SK-N-SH (cell line): ENCODE measurements around the gene GAL3ST3. TPM values are rescaled to one million over a fixed set of nuclear protein-coding genes. Genes with fewer than 3 reads are reported as not detected.
A peak's percentile ranks its signal among the peaks of the same experiment; 100 is the strongest.
"Not testable (repeated sequence)": the region's sequence is repeated elsewhere in the genome, so short reads cannot be mapped to it uniquely, and the experiment has no call there.

Experiments used
- CTCF ChIA-PET: fragments of 300-600, 350-600 bp; formaldehyde crosslinking; extraction: SDS; loops from one replicate; lab custom pipeline; 2021; lab: Yijun Ruan, JAX
- POLR2A ChIA-PET: fragments of 350-600 bp; sonication (Branson Sonifier 250); formaldehyde crosslinking; extraction: SDS; loops from one replicate; lab custom pipeline; 2020; ENCODE audit warnings: antibody characterized with exemption, inconsistent platforms; lab: Yijun Ruan, JAX
- DNase-seq: peaks from one replicate; pipeline ENCODE4 v3.0.0; 2012
- H2AFZ ChIP-seq: fragments of 200-600 bp; sonication (generic); 2 replicates; pipeline ENCODE4 v1.8.1; 2016; ENCODE audit warnings: antibody characterized with exemption, mild to moderate bottlenecking, low read depth
- H3F3A ChIP-seq: fragments of 200-600 bp; sonication (generic); replicated peaks from 2 replicates; pipeline ENCODE3; 2016; ENCODE audit warnings: antibody characterized with exemption, mild to moderate bottlenecking; ENCODE audit not compliant: insufficient read depth
- H3K27ac ChIP-seq, 2 experiments: fragments of 200-500 bp in 1 of 2; fragments of 200-600 bp in 1 of 2; sonication (Bioruptor generic) in 1 of 2; sonication (generic), shearing (Covaris generic) in 1 of 2; 2 replicates each; pipeline versions ENCODE4 v1.5.1 to v1.6.1; 2014 to 2016; ENCODE audit warnings: low read depth in 2 of 2, inconsistent platforms in 1 of 2, low read length in 1 of 2, mild to moderate bottlenecking in 1 of 2, mixed read lengths in 1 of 2
- H3K27me3 ChIP-seq: fragments of 200-600 bp; sonication (generic), shearing (Covaris generic); 2 replicates; pipeline ENCODE4 v1.6.1; 2016; ENCODE audit warnings: mixed run types; ENCODE audit not compliant: insufficient read depth
- H3K36me3 ChIP-seq, 2 experiments: fragments of 200-500 bp in 1 of 2; fragments of 200-600 bp in 1 of 2; sonication (Bioruptor generic) in 1 of 2; sonication (generic) in 1 of 2; replicated peaks in 1 of 2; 2 replicates each; pipeline versions ENCODE3 to v1.5.1; 2014 to 2016; ENCODE audit warnings: low read length in 1 of 2, mild to moderate bottlenecking in 1 of 2; ENCODE audit not compliant: insufficient read depth in 2 of 2, control insufficient read depth in 1 of 2
- H3K4me1 ChIP-seq, 2 experiments: fragments of 200-500 bp in 1 of 2; fragments of 200-600 bp in 1 of 2; sonication (Bioruptor generic) in 1 of 2; sonication (generic), shearing (Covaris generic) in 1 of 2; 2 replicates each; pipeline versions ENCODE4 v1.5.1 to v1.6.1; 2014 to 2016; ENCODE audit warnings: low read depth in 1 of 2, low read length in 1 of 2, mixed run types in 1 of 2; ENCODE audit not compliant: insufficient read depth in 2 of 2, control insufficient read depth in 1 of 2
- H3K4me2 ChIP-seq: fragments of 200-600 bp; sonication (generic), shearing (Covaris generic); 2 replicates; pipeline ENCODE4 v1.6.1; 2017; ENCODE audit warnings: mixed run types
- H3K4me3 ChIP-seq, 2 experiments: fragments of 200-500 bp in 1 of 2; fragments of 200-600 bp in 1 of 2; sonication (Bioruptor generic) in 1 of 2; sonication (generic), shearing (Covaris generic) in 1 of 2; 2 replicates each; pipeline versions ENCODE4 v1.5.1 to v1.8.1; 2014 to 2016; ENCODE audit warnings: low read depth in 2 of 2, inconsistent platforms in 1 of 2, low read length in 1 of 2, mild to moderate bottlenecking in 1 of 2, mixed read lengths in 1 of 2, moderate library complexity in 1 of 2
- H3K79me2 ChIP-seq: fragments of 200-600 bp; sonication (generic); 2 replicates; pipeline ENCODE4 v1.8.1; 2017; ENCODE audit warnings: mild to moderate bottlenecking; ENCODE audit not compliant: insufficient read depth
- H3K9ac ChIP-seq: fragments of 200-600 bp; sonication (generic); 2 replicates; pipeline ENCODE4 v1.6.1; 2017; ENCODE audit warnings: mixed run types
- H3K9me2 ChIP-seq: fragments of 200-600 bp; sonication (generic); 2 replicates; pipeline ENCODE4 v1.6.1; 2017; ENCODE audit warnings: mixed run types
- H3K9me3 ChIP-seq: fragments of 200-600 bp; sonication (generic); 2 replicates; pipeline ENCODE4 v1.6.1; 2017; ENCODE audit warnings: mixed run types, mild to moderate bottlenecking, moderate library complexity
- H4K20me1 ChIP-seq: fragments of 200-600 bp; sonication (generic); 2 replicates; pipeline ENCODE4 v1.6.1; 2017; ENCODE audit warnings: mild to moderate bottlenecking, mixed run types; ENCODE audit not compliant: insufficient read depth
- CTCF ChIP-seq: fragments of 200-600 bp; sonication (generic); IDR thresholded peaks from 2 replicates; pipeline ENCODE4 v1.6.1; 2017; ENCODE audit warnings: antibody characterized with exemption, mild to moderate bottlenecking, moderate library complexity
- GABPA ChIP-seq: IDR thresholded peaks from 2 replicates; pipeline ENCODE4 v1.4.0; 2012; ENCODE audit warnings: low read depth, mild to moderate bottlenecking
- PBX3 ChIP-seq: IDR thresholded peaks from 2 replicates; pipeline ENCODE4; 2012
- POLR2AphosphoS5 ChIP-seq: IDR thresholded peaks from 2 replicates; pipeline ENCODE4 v1.6.1; 2012; ENCODE audit warnings: low read depth, low read length
- RCOR1 ChIP-seq: fragments of 150-350 bp; IDR thresholded peaks from 2 replicates; pipeline ENCODE4 v1.6.1; 2017; ENCODE audit warnings: antibody characterized with exemption, low read length
- SIN3A ChIP-seq: IDR thresholded peaks from 2 replicates; pipeline ENCODE4 v1.6.1; 2012; ENCODE audit warnings: low read depth, mild to moderate bottlenecking, low read length, moderate library complexity, borderline replicate concordance
- TCF12 ChIP-seq: IDR thresholded peaks from 2 replicates; pipeline ENCODE4 v1.4.0; 2012
- WGBS: methylation state at CpG from one replicate; pipeline ENCODE4 v1.1.6; 2017; ENCODE audit warnings: low lambda C conversion rate; 5-methylcytosine and 5-hydroxymethylcytosine counted together
- polyA plus RNA-seq, 3 experiments: library from polyadenylated mRNA; depleted of rRNA; stranded (reverse); fragments of >200 nt; gene quantifications; 2 replicates each; pipeline ENCODE4 v1.2.3, GENCODE V29; 2012

GAL3ST3 gene
- polyA plus RNA-seq, 1 of the 3 experiments (the other 2 are of a cell fraction), result 3.2 TPM

- Histone ChIP-seq H3K36me3 (no peaks in the 10 kb centered on the region), H3K4me1 (peaks cover 15 to 24% of the 10 kb centered on the region in 2 experiments; a peak in 3 of 4 replicates), H3K9ac (no peak overlapping the region), H3K4me2 (no peak overlapping the region), H3K27me3 (no peaks in the 10 kb centered on the region), H3K9me3 (no peaks in the 10 kb centered on the region), H3F3A (peaks cover 45% of the 10 kb centered on the region), H3K4me3 (no peak overlapping the region), H2AFZ (no peak overlapping the region), H3K27ac (peak overlapping the region in 1 of 2 experiments; percentile 10; a peak in 1 of 4 replicates), H3K9me2 (no peaks in the 10 kb centered on the region), H4K20me1 (no peaks in the 10 kb centered on the region), H3K79me2 (peaks cover 5% of the 10 kb centered on the region; the same call in 1 of the 2 replicates)
- DNase-seq, result no peak
- ChIA-PET POLR2A (no interaction called here), CTCF (interaction anchor here (0.7 to 4.3 kb wide), 3 partner anchors 11 to 33 kb away, joined by 3 to 36 read pairs (median 5); no protein-coding TSS in a partner anchor)
- TF ChIP-seq RCOR1 (no peak), GABPA (no peak), TCF12 (no peak), CTCF (no peak), PBX3 (no peak), SIN3A (no peak), POLR2AphosphoS5 (no peak)
- 52% methylated on average over 13 of the region's 14 CpGs for WGBS
Measured at GRCh38 chr11:66011239-66011784, 37.6 kb downstream of the GAL3ST3 start.

GRCh38 chr11:66010036-66010435, 38.9 kb downstream of the GAL3ST3 start:
- H3K9me3 ChIP-seq, POLR2A ChIA-PET, DNase-seq: not testable (repeated sequence)

More at GRCh38 chr11:66010036-66010435, 38.9 kb downstream of the GAL3ST3 start:
- not testable (repeated sequence) for H2AFZ ChIP-seq, H3K4me2 ChIP-seq, H3K36me3 ChIP-seq, H3K9ac ChIP-seq, H3K79me2 ChIP-seq, H3K9me2 ChIP-seq, H4K20me1 ChIP-seq, H3K27me3 ChIP-seq, H3K27ac ChIP-seq, H3K4me3 ChIP-seq
- Histone ChIP-seq H3F3A (peaks cover 45% of the 10 kb centered on the region), H3K4me1 (peaks cover 4 to 11% of the 10 kb centered on the region in 2 experiments; a peak in 3 of 4 replicates)
- CTCF ChIA-PET, result interaction anchor here (0.8 to 2.3 kb wide), 3 partner anchors 12 to 35 kb away, joined by 3 to 23 read pairs (median 5); no protein-coding TSS in a partner anchor
- 100% methylated on average over 4 of the region's 4 CpGs for WGBS
